ENCODE data around the gene TSR3. TPM values are rescaled to one million over a fixed set of nuclear protein-coding genes. Genes with fewer than 3 reads are reported as not detected.

The TSR3 gene
- total and polyA plus RNA-seq, 11 donors: 46.3 to 108 (median 60.0) TPM

DNA sequence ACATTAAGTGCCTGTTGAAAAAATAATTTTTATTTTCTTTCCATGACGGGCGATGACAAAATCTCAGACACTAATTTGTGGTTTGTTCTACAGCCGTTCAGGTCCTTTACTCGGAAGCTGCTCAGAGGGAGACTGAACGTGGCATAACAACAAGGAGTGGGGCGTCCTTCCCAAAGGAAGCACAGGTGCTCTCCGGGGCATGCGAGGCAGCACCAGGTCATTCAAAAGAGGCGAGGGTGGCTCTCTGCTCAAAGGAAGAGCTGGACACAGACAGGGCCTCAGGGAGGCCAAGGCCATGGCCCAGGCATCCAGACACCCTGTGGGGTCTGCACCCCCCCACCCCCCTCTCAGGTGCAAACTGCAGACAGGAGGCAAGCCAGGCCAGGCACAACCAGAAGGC lies 46.7 kb upstream of the TSR3 start:
- TF ChIP-seq POLR2A (IDR thresholded peaks at IDR 0.05): no peak
- TF ChIP-seq, protein P1, sequence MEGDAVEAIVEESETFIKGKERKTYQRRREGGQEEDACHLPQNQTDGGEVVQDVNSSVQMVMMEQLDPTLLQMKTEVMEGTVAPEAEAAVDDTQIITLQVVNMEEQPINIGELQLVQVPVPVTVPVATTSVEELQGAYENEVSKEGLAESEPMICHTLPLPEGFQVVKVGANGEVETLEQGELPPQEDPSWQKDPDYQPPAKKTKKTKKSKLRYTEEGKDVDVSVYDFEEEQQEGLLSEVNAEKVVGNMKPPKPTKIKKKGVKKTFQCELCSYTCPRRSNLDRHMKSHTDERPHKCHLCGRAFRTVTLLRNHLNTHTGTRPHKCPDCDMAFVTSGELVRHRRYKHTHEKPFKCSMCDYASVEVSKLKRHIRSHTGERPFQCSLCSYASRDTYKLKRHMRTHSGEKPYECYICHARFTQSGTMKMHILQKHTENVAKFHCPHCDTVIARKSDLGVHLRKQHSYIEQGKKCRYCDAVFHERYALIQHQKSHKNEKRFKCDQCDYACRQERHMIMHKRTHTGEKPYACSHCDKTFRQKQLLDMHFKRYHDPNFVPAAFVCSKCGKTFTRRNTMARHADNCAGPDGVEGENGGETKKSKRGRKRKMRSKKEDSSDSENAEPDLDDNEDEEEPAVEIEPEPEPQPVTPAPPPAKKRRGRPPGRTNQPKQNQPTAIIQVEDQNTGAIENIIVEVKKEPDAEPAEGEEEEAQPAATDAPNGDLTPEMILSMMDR (IDR thresholded peaks at IDR 0.05): no peak
- no peak for DNase-seq
- Histone ChIP-seq H3K27me3 (no peaks in the 10 kb centered on the region), H3K36me3 (peaks cover 0 to 89% (median 80%) of the 10 kb centered on the region in 9 donors), H3K4me1 (no peaks in the 10 kb centered on the region), H3K27ac (no peak overlapping the region), H3K4me3 (no peak overlapping the region), H3K9me3 (no peaks in the 10 kb centered on the region)
- intact Hi-C loops (cut with DNase I): no loop called here
- 91 to 96% (median 94%) methylated on average over 9 of the region's 9 CpGs for WGBS, 4 donors
- no peak for ATAC-seq

DNA sequence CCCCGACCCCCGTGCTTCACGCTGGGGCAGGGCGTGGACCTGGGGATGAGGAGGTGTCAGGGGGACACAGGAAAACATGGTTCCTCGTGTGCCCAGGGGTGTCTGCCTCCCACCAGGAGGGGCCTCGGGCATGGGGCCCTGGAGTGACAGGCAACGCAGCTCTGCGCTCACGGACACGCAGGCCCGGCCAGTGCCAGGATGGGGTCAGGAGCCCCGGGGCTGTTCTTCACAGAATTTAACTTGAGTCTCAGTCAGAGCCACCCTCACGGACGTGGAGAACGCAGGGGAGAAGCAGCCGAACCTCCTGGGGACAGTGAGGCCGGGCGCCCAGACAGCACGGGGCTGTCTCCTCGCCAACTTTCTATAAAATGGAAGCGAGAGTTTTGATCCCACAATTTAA lies 46.1 kb upstream of the TSR3 start:
- H3K36me3 ChIP-seq: peaks cover 0 to 89% (median 80%) of the 10 kb centered on the region in 9 donors
- WGBS, 4 donors: 93 to 95% (median 94%) methylated on average over 17 to 21 of the region's 21 CpGs
- intact Hi-C loops (cut with DNase I): no loop called here

DNA sequence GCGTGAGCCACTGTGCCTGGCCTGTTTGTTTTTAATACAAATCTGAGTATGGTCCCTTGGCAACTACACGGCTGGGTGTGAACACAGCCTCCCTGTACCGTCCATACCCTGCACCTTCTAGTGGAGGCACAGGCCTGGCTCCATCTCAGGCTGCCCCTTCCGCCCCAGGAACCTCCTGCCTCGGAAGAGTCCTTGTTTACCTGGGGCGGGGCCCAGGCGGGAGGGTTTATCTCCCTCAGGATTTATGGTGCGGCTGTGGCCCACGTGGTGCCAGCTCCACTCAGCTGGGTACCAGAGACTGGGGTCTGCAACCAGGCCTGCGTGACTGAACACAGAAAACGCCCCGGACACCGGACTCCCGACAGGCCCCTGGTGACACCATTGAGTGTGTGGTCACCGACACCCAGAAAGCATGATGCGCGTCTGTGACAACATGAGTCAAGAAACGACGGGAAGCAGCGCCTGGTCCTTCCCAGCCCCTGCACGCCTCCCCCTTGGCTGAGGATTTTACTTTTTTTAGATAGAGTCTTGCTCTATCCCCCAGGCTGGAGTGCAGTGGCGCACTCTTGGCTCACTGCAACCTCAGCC lies 43.9 kb upstream of the TSR3 start:
- intact Hi-C loops (cut with DNase I): no loop called here
- WGBS, 4 donors: 93 to 94% (median 94%) methylated on average over 15 to 22 of the region's 22 CpGs
- no peak for TF ChIP-seq POLR2A (IDR thresholded peaks at IDR 0.05)
- TF ChIP-seq, protein P1 (IDR thresholded peaks at IDR 0.05): no peak
- Histone ChIP-seq H3K4me3 (no peak overlapping the region), H3K27me3 (no peaks in the 10 kb centered on the region), H3K9me3 (no peaks in the 10 kb centered on the region), H3K27ac (no peak overlapping the region), H3K4me1 (no peaks in the 10 kb centered on the region), H3K36me3 (peaks cover 0 to 87% (median 77%) of the 10 kb centered on the region in 9 donors)
- DNase-seq (no peak), ATAC-seq (no peak)

More for the DNA sequence above, 46.1 kb upstream of the TSR3 start:
- Histone ChIP-seq H3K27me3 (no peaks in the 10 kb centered on the region), H3K4me1 (no peaks in the 10 kb centered on the region), H3K4me3 (no peak overlapping the region), H3K27ac (no peak overlapping the region), H3K9me3 (no peaks in the 10 kb centered on the region)
- ATAC-seq (no peak), DNase-seq (no peak)
- TF ChIP-seq, protein P1 (IDR thresholded peaks at IDR 0.05): no peak
- no peak for TF ChIP-seq POLR2A (IDR thresholded peaks at IDR 0.05)

DNA sequence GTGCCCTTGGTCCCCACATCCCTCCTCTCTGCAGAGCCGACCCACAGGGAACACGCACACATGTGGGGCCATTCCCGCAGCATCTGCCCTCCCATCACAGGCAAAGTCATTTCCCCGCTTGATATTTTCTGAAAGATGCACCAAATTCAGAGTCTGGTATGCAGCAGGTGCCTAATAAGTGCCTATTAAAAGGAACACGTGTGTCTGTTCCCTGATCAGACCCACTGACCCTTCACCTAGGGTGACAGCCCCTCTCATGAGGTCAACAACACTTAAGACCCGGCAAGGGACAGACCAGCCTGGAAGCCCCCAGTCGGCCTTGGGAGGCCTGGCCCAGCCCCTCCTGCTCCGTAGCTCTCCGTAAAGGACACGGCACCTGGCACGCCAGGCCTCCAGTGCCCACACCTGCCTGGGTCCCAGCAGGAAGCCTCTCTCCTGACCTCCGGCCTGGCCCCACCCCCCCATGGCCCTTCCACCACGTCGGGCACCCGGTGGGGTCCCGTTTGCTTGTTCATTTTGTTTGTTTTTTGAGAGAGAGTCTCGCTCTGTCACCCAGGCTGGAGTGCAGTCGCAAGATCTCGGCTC lies 42.8 kb upstream of the TSR3 start:
- Histone ChIP-seq H3K4me3 (no peak overlapping the region), H3K27me3 (no peaks in the 10 kb centered on the region), H3K9me3 (no peaks in the 10 kb centered on the region), H3K36me3 (peaks cover 0 to 87% (median 79%) of the 10 kb centered on the region in 9 donors), H3K4me1 (no peaks in the 10 kb centered on the region), H3K27ac (no peak overlapping the region)
- 91 to 94% (median 92%) methylated on average over 19 of the region's 19 CpGs for WGBS, 4 donors
- DNase-seq (no peak), ATAC-seq (no peak)
- intact Hi-C loops (cut with DNase I): no loop called here
- TF ChIP-seq, protein P1 (IDR thresholded peaks at IDR 0.05): no peak
- no peak for TF ChIP-seq POLR2A (IDR thresholded peaks at IDR 0.05)

Data from heart left ventricle (tissue), 16 donors.